IPS DF 19.7 (cell line): ENCODE data around the gene NOC2L.
"Not testable (repeated sequence)": the region's sequence is repeated elsewhere in the genome, so short reads cannot be mapped to it uniquely, and the experiment has no call there.

Source experiments
- DNase-seq: peaks from one replicate; pipeline ENCODE4 v3.0.0-alpha.2; 2013; ENCODE audit warnings: low read depth, low spot score

Gene NOC2L

GRCh38 chr1:962381-963300 is 3.6 kb upstream of the NOC2L start:
- DNase-seq, result no peak

- no peak for DNase-seq
Measured at GRCh38 chr1:961132-961669, 2.1 kb upstream of the NOC2L start.

- DNase-seq, result no peak
Measured at GRCh38 chr1:960363-961131, 1.5 kb upstream of the NOC2L start, which contains the start of gene KLHL17. Gene KLHL17 (plus strand): TSS chr1:960584. CDS start chr1:960694, 110 bp downstream.

GRCh38 chr1:959731-960362 is 791 bp upstream of the NOC2L start:
- DNase-seq, result no peak

GRCh38 chr1:956636-957035 is 2.4 kb downstream of the NOC2L start:
- no peak for DNase-seq

GRCh38 chr1:955474-955873 is 3.6 kb downstream of the NOC2L start:
- DNase-seq, result no peak

GRCh38 chr1:954927-955326 is 4.1 kb downstream of the NOC2L start:
- no peak for DNase-seq

GRCh38 chr1:953524-954320 is 5.3 kb downstream of the NOC2L start:
- no peak for DNase-seq

GRCh38 chr1:952603-953002 is 6.5 kb downstream of the NOC2L start:
- no peak for DNase-seq

GRCh38 chr1:952201-952600 is 6.9 kb downstream of the NOC2L start:
- no peak for DNase-seq

GRCh38 chr1:951364-951763 is 7.7 kb downstream of the NOC2L start:
- DNase-seq, result no peak

- DNase-seq, result no peak
Measured at GRCh38 chr1:950881-951280, 8.2 kb downstream of the NOC2L start.

- DNase-seq, result no peak
Measured at GRCh38 chr1:950268-950667, 8.8 kb downstream of the NOC2L start.

GRCh38 chr1:947958-948357 is 11.1 kb downstream of the NOC2L start:
- DNase-seq, result no peak

GRCh38 chr1:946811-947210 is 12.2 kb downstream of the NOC2L start:
- DNase-seq, result not testable (repeated sequence)

- no peak for DNase-seq
Measured at GRCh38 chr1:945688-946556, 13.1 kb downstream of the NOC2L start.

- DNase-seq, result no peak
Measured at GRCh38 chr1:944341-945325, 14.4 kb downstream of the NOC2L start.

- no peak for DNase-seq
Measured at GRCh38 chr1:943545-944340, 15.3 kb downstream of the NOC2L start.
